ENCODE results near the gene CXorf58.
"Not testable (repeated sequence)": the region's sequence is repeated elsewhere in the genome, so short reads cannot be mapped to it uniquely, and the experiment has no call there.

The CXorf58 gene

GRCh38 chrX:23907498-23908218 is at the start of gene CXorf58, which contains the start of gene APOO:
Gene CXorf58 (plus strand): TSS chrX:23908006. CDS start chrX:23910303, 2,297 bp downstream.
Gene APOO (minus strand): TSS chrX:23907938. CDS start chrX:23907702, 236 bp downstream.
- peak; percentile 97 for DNase-seq (ENCODE audit: low spot score)

GRCh38 chrX:23859238-23859637 is 48.6 kb upstream of the CXorf58 start:
- DNase-seq (ENCODE audit: low spot score): not testable (repeated sequence)

GRCh38 chrX:23861215-23861896 is 46.5 kb upstream of the CXorf58 start:
- no peak for DNase-seq (ENCODE audit: low spot score)

- not testable (repeated sequence) for DNase-seq (ENCODE audit: low spot score)
These were observed 45.9 kb upstream of the CXorf58 start for GRCh38 chrX:23861952-23862351.

GRCh38 chrX:23864742-23865326 is 43.0 kb upstream of the CXorf58 start:
- no peak for DNase-seq (ENCODE audit: low spot score)

- no peak for DNase-seq (ENCODE audit: low spot score)
These were observed 37.8 kb upstream of the CXorf58 start for GRCh38 chrX:23870041-23870440.

- DNase-seq (ENCODE audit: low spot score): no peak
These were observed 35.8 kb upstream of the CXorf58 start for GRCh38 chrX:23871905-23872546.

- no peak for DNase-seq (ENCODE audit: low spot score)
These were observed 28.3 kb upstream of the CXorf58 start for GRCh38 chrX:23879380-23880090.

- DNase-seq (ENCODE audit: low spot score): no peak
These were observed 24.0 kb upstream of the CXorf58 start for GRCh38 chrX:23883737-23884354.

GRCh38 chrX:23884427-23885024 is 23.3 kb upstream of the CXorf58 start:
- no peak for DNase-seq (ENCODE audit: low spot score)

- no peak for DNase-seq (ENCODE audit: low spot score)
These were observed 22.0 kb upstream of the CXorf58 start for GRCh38 chrX:23885803-23886202.

- DNase-seq (ENCODE audit: low spot score): no peak
These were observed 20.4 kb upstream of the CXorf58 start for GRCh38 chrX:23887451-23887850.

GRCh38 chrX:23887918-23888317 is 19.9 kb upstream of the CXorf58 start:
- no peak for DNase-seq (ENCODE audit: low spot score)

GRCh38 chrX:23888887-23889501 is 18.8 kb upstream of the CXorf58 start:
- DNase-seq (ENCODE audit: low spot score): no peak

- DNase-seq (ENCODE audit: low spot score): no peak
These were observed 16.9 kb upstream of the CXorf58 start for GRCh38 chrX:23890933-23891332.

- not testable (repeated sequence) for DNase-seq (ENCODE audit: low spot score)
These were observed 12.8 kb upstream of the CXorf58 start for GRCh38 chrX:23894993-23895392.

- not testable (repeated sequence) for DNase-seq (ENCODE audit: low spot score)
These were observed 11.3 kb upstream of the CXorf58 start for GRCh38 chrX:23896539-23896938.

GRCh38 chrX:23896981-23897380 is 10.8 kb upstream of the CXorf58 start:
- no peak for DNase-seq (ENCODE audit: low spot score)

- DNase-seq (ENCODE audit: low spot score): no peak
These were observed 9.3 kb upstream of the CXorf58 start for GRCh38 chrX:23898412-23898959.

- no peak for DNase-seq (ENCODE audit: low spot score)
These were observed 7.5 kb upstream of the CXorf58 start for GRCh38 chrX:23900220-23900797.

Data from ecto neural progenitor cell (in vitro differentiated cells).